Mesodermal cell (in vitro differentiated cells): ENCODE results near the gene CDC14A.
A peak's percentile ranks its signal among the peaks of the same experiment; 100 is the strongest.

ENCODE experiments used
- H3K27ac ChIP-seq: 2 replicates; pipeline ENCODE4 v1.7.0; 2013; ENCODE audit warnings: mild to moderate bottlenecking, low read depth, low read length, moderate library complexity; ENCODE audit not compliant: severe bottlenecking
- H3K36me3 ChIP-seq: 2 replicates; pipeline ENCODE4 v1.7.1; 2013; ENCODE audit warnings: mild to moderate bottlenecking, low read length, moderate library complexity; ENCODE audit not compliant: control insufficient read depth, insufficient read depth
- H3K4me1 ChIP-seq: one replicate; pipeline ENCODE4 v1.7.1; 2013; ENCODE audit warnings: mild to moderate bottlenecking, low read length; ENCODE audit not compliant: insufficient read depth, control insufficient read depth, poor library complexity, severe bottlenecking
- H3K4me3 ChIP-seq: 2 replicates; pipeline ENCODE4 v1.7.0; 2013; ENCODE audit warnings: low read length, control low read depth, mild to moderate bottlenecking; ENCODE audit not compliant: insufficient read depth, poor library complexity, severe bottlenecking; ENCODE audit errors: extremely low read depth
- H3K9me3 ChIP-seq: 2 replicates; pipeline ENCODE4 v1.7.1; 2013; ENCODE audit warnings: mild to moderate bottlenecking, low read length, moderate library complexity; ENCODE audit not compliant: control insufficient read depth
- WGBS, 2 experiments: methylation state at CpG; one replicate each; pipeline ENCODE4 v1.1.5; 2013; ENCODE audit warnings: missing lambda C conversion rate in 2 of 2; ENCODE audit not compliant: insufficient coverage in 2 of 2; 5-methylcytosine and 5-hydroxymethylcytosine counted together

Gene CDC14A

GRCh38 chr1:100445565-100445964 lies 93.3 kb downstream of the CDC14A start:
- Histone ChIP-seq H3K4me3 (no peak overlapping the region), H3K36me3 (peaks cover 9% of the 10 kb centered on the region), H3K9me3 (no peaks in the 10 kb centered on the region), H3K27ac (no peak overlapping the region), H3K4me1 (peaks cover 5% of the 10 kb centered on the region)

GRCh38 chr1:100448366-100448765 lies 96.1 kb downstream of the CDC14A start:
- no CpG with 5 or more reads among the region's 1 CpG for WGBS, 2 experiments
- Histone ChIP-seq H3K36me3 (peaks cover 16% of the 10 kb centered on the region), H3K4me1 (peaks cover 5% of the 10 kb centered on the region), H3K4me3 (no peak overlapping the region), H3K9me3 (no peaks in the 10 kb centered on the region), H3K27ac (no peak overlapping the region)

- H3K36me3 ChIP-seq, result peaks cover 16% of the 10 kb centered on the region
- peaks cover under 1% of the 10 kb centered on the region for H3K4me1 ChIP-seq
- H3K27ac ChIP-seq, result no peak overlapping the region
- 91 to 97% methylated on average over 3 of the region's 4 CpGs for WGBS, 2 experiments
- no peaks in the 10 kb centered on the region for H3K9me3 ChIP-seq
- H3K4me3 ChIP-seq, result no peak overlapping the region
Observed at GRCh38 chr1:100449477-100449876, 97.2 kb downstream of the CDC14A start.

GRCh38 chr1:100452641-100453040 lies 100.3 kb downstream of the CDC14A start:
- WGBS, 2 experiments, result no CpG with 5 or more reads among the region's 1 CpG
- Histone ChIP-seq H3K36me3 (peaks cover 13% of the 10 kb centered on the region), H3K27ac (no peak overlapping the region), H3K4me3 (no peak overlapping the region), H3K9me3 (no peaks in the 10 kb centered on the region), H3K4me1 (no peaks in the 10 kb centered on the region)

GRCh38 chr1:100455478-100456072 lies 103.3 kb downstream of the CDC14A start:
- Histone ChIP-seq H3K4me3 (no peak overlapping the region), H3K4me1 (no peaks in the 10 kb centered on the region), H3K36me3 (peaks cover 6% of the 10 kb centered on the region), H3K27ac (no peak overlapping the region), H3K9me3 (no peaks in the 10 kb centered on the region)

GRCh38 chr1:100456880-100457279 lies 104.6 kb downstream of the CDC14A start:
- Histone ChIP-seq H3K9me3 (no peaks in the 10 kb centered on the region), H3K4me3 (no peak overlapping the region), H3K36me3 (no peaks in the 10 kb centered on the region), H3K27ac (no peak overlapping the region), H3K4me1 (no peaks in the 10 kb centered on the region)
- no CpG with 5 or more reads among the region's 2 CpGs for WGBS, 2 experiments

GRCh38 chr1:100457683-100458082 lies 105.4 kb downstream of the CDC14A start:
- Histone ChIP-seq H3K4me3 (no peak overlapping the region), H3K27ac (no peak overlapping the region), H3K4me1 (no peaks in the 10 kb centered on the region), H3K9me3 (no peaks in the 10 kb centered on the region), H3K36me3 (no peaks in the 10 kb centered on the region)
- no CpG with 5 or more reads among the region's 2 CpGs for WGBS, 2 experiments

GRCh38 chr1:100458661-100459357 lies 106.5 kb downstream of the CDC14A start:
- 63 to 88% methylated on average over 2 to 3 of the region's 6 CpGs for WGBS, 2 experiments
- Histone ChIP-seq H3K27ac (peak overlapping the region; percentile 32), H3K9me3 (no peaks in the 10 kb centered on the region)

GRCh38 chr1:100459358-100460114 lies 107.2 kb downstream of the CDC14A start:
- Histone ChIP-seq H3K4me1 (no peaks in the 10 kb centered on the region), H3K9me3 (no peaks in the 10 kb centered on the region), H3K4me3 (no peak overlapping the region), H3K27ac (peak overlapping the region; percentile 32), H3K36me3 (peaks cover 3% of the 10 kb centered on the region)
- WGBS, 2 experiments, result 3 to 52% methylated on average over 2 to 3 of the region's 12 CpGs

More at GRCh38 chr1:100458661-100459357, 106.5 kb downstream of the CDC14A start:
- H3K4me1 ChIP-seq, result no peaks in the 10 kb centered on the region
- no peaks in the 10 kb centered on the region for H3K36me3 ChIP-seq
- no peak overlapping the region for H3K4me3 ChIP-seq

- Histone ChIP-seq H3K4me1 (no peaks in the 10 kb centered on the region), H3K9me3 (no peaks in the 10 kb centered on the region), H3K36me3 (peaks cover 7% of the 10 kb centered on the region), H3K4me3 (no peak overlapping the region), H3K27ac (no peak overlapping the region)
- 94 to 98% methylated on average over 4 of the region's 4 CpGs for WGBS, 2 experiments
Observed at GRCh38 chr1:100461222-100461621, 108.9 kb downstream of the CDC14A start.
